Right lobe of liver (tissue), 6 donors: ENCODE results near the gene ITPA. TPM values are rescaled to one million over a fixed set of nuclear protein-coding genes. Genes with fewer than 3 reads are reported as not detected.

Experiments used
- ATAC-seq, 4 donors: fragments of 200-7000 bp; cut with Tn5 transposase; one replicate each; pipeline ENCODE4 v1.9.1; 2020; ENCODE audit warnings: mild to moderate bottlenecking in 4 of 4, moderate library complexity in 4 of 4
- DNase-seq, 3 donors: peaks; one replicate each; pipeline ENCODE4 v3.0.0-alpha.2; 2020
- H3K27ac ChIP-seq, 3 donors: fragments of 200-600 bp; one replicate each; pipeline ENCODE4 v1.8.0; 2022
- H3K27me3 ChIP-seq, 2 donors: fragments of 200-600 bp; one replicate each; pipeline ENCODE4 v1.8.0; 2022
- H3K36me3 ChIP-seq, 4 donors: fragments of 200-600 bp; sonication (generic) in 1 of 4; one replicate each; pipeline versions ENCODE4 v1.5.1 to v1.8.0; 2017 to 2022; ENCODE audit warnings: control low read depth in 1 of 4
- H3K4me1 ChIP-seq, 4 donors: fragments of 200-600 bp; sonication (generic) in 1 of 4; one replicate each; pipeline versions ENCODE4 v1.5.1 to v1.8.0; 2017 to 2022; ENCODE audit warnings: control low read depth in 1 of 4
- H3K4me3 ChIP-seq, 3 donors: fragments of 200-600 bp; one replicate each; pipeline ENCODE4 v1.8.0; 2022
- H3K9me3 ChIP-seq, 4 donors: fragments of 200-600 bp; sonication (generic) in 1 of 4; one replicate each; pipeline versions ENCODE4 v1.5.1 to v1.8.0; 2017 to 2022; ENCODE audit warnings: control low read depth in 1 of 4
- CTCF ChIP-seq, 4 donors: fragments of 200-600 bp in 3 of 4; fragments of 450-650 bp in 1 of 4; IDR thresholded peaks; one replicate each; pipeline versions ENCODE4 v1.5.1 to v1.8.0; 2016 to 2022; ENCODE audit warnings: antibody characterized with exemption in 4 of 4, mild to moderate bottlenecking in 2 of 4
- POLR2A ChIP-seq: fragments of 450-650 bp; IDR thresholded peaks from one replicate; pipeline ENCODE4 v1.6.1; 2017; ENCODE audit warnings: antibody characterized with exemption, mild to moderate bottlenecking
- WGBS: methylation state at CpG from one replicate; pipeline ENCODE4 v1.1.6; 2018; ENCODE audit warnings: low coverage, low lambda C conversion rate; ENCODE audit not compliant: insufficient coverage; ENCODE audit errors: missing lambda C conversion rate; 5-methylcytosine and 5-hydroxymethylcytosine counted together
- intact Hi-C, 2 donors: fragments of 100-400 bp; cut with DNase I; formaldehyde crosslinking; loops; one replicate each; pipeline versions ENCODE4 v1.11.2 to v1.14.1; 2022
- total RNA-seq, 6 experiments: library from RNA; depleted of rRNA in 2 of 6; stranded (reverse); fragments of >200 nt in 2 of 6; fragmentation: NEBNext Ultra II Directional in 3 of 6; extraction: Animal tissue kit (Norgen Biotek cat#: 25700) in 3 of 6; gene quantifications; one replicate each; pipeline versions ENCODE4 v1.1.0 to v1.2.4, GENCODE V29; 2016 to 2023
- donor health status: DM: no; HTN: yes; CAD: no.
- donor health status: DM: no; HTN: no; CAD: no.
- donor health status: DM: no; HTN: no; CAD: no.
- donor health status: DM: no; HTN: yes; CAD: no.
- donor health status: DM: no; HTN: yes; CAD: no.

The ITPA gene
- total RNA-seq, 6 experiments from 2014 or later: 17.5 to 38.8 (median 26.7) TPM

- ATAC-seq (no peak), DNase-seq (no peak)
- H3K36me3 ChIP-seq: no peaks in the 10 kb centered on the region
- H3K27ac ChIP-seq: no peak overlapping the region
- TF ChIP-seq POLR2A (no peak), CTCF (IDR thresholded peaks at IDR 0.05) (no peak)
- H3K4me1 ChIP-seq: peaks cover 0 to 8% (median 0%) of the 10 kb centered on the region in 4 donors
- H3K27me3 ChIP-seq: no peaks in the 10 kb centered on the region
- no peak overlapping the region for H3K4me3 ChIP-seq
- 30% methylated on average over 4 of the region's 4 CpGs for WGBS
- no peaks in the 10 kb centered on the region for H3K9me3 ChIP-seq
- intact Hi-C loops: no loop called here
Observed at GRCh38 chr20:3245711-3246110, 36.4 kb downstream of the ITPA start.

GRCh38 chr20:3246682-3247081 lies 37.4 kb downstream of the ITPA start:
- peaks cover 0 to 8% (median 0%) of the 10 kb centered on the region in 4 donors for H3K4me1 ChIP-seq
- intact Hi-C loops: no loop called here
- no peak overlapping the region for H3K27ac ChIP-seq
- DNase-seq: no peak
- H3K27me3 ChIP-seq: no peaks in the 10 kb centered on the region
- TF ChIP-seq POLR2A: no peak
- no peak for TF ChIP-seq CTCF (IDR thresholded peaks at IDR 0.05)
- ATAC-seq: no peak
- H3K36me3 ChIP-seq: no peaks in the 10 kb centered on the region
- H3K4me3 ChIP-seq: no peak overlapping the region
- no peaks in the 10 kb centered on the region for H3K9me3 ChIP-seq
- 80% methylated on average over 1 of the region's 1 CpG for WGBS

GRCh38 chr20:3247638-3248037 lies 38.3 kb downstream of the ITPA start:
- Histone ChIP-seq H3K9me3 (no peaks in the 10 kb centered on the region), H3K27me3 (no peaks in the 10 kb centered on the region), H3K4me1 (peaks cover 0 to 8% (median 0%) of the 10 kb centered on the region in 4 donors), H3K27ac (no peak overlapping the region), H3K4me3 (no peak overlapping the region), H3K36me3 (no peaks in the 10 kb centered on the region)
- ATAC-seq (no peak), DNase-seq (no peak)
- 13% methylated on average over 1 of the region's 4 CpGs for WGBS
- TF ChIP-seq CTCF (IDR thresholded peaks at IDR 0.05) (no peak), POLR2A (no peak)
- intact Hi-C loops: no loop called here

GRCh38 chr20:3248167-3248992 lies 39.1 kb downstream of the ITPA start:
- H3K36me3 ChIP-seq: peaks cover 0 to 1% (median 0%) of the 10 kb centered on the region in 4 donors
- 19% methylated on average over 24 of the region's 53 CpGs for WGBS

More at GRCh38 chr20:3248167-3248992, 39.1 kb downstream of the ITPA start:
- H3K9me3 ChIP-seq: no peaks in the 10 kb centered on the region
- H3K27ac ChIP-seq: no peak overlapping the region
- DNase-seq (peak in 1 of 3 donors; percentile 46), ATAC-seq (peak; percentile 59 to 77 (median 62))
- TF ChIP-seq CTCF (IDR thresholded peaks at IDR 0.05) (no peak), POLR2A (no peak)
- no peaks in the 10 kb centered on the region for H3K27me3 ChIP-seq
- no peak overlapping the region for H3K4me3 ChIP-seq
- intact Hi-C loops: no loop called here
- peaks cover 0 to 8% (median 0%) of the 10 kb centered on the region in 4 donors for H3K4me1 ChIP-seq
